Bone marrow (tissue), 2 donors: ENCODE data around the gene CCDC28A.
"Not testable (repeated sequence)": the region's sequence is repeated elsewhere in the genome, so short reads cannot be mapped to it uniquely, and the experiment has no call there.

Experiments used
- DNase-seq, 2 donors: peaks; one replicate each; lab custom pipeline; 2025; lab: John Stamatoyannopoulos, UW

The CCDC28A gene

DNA sequence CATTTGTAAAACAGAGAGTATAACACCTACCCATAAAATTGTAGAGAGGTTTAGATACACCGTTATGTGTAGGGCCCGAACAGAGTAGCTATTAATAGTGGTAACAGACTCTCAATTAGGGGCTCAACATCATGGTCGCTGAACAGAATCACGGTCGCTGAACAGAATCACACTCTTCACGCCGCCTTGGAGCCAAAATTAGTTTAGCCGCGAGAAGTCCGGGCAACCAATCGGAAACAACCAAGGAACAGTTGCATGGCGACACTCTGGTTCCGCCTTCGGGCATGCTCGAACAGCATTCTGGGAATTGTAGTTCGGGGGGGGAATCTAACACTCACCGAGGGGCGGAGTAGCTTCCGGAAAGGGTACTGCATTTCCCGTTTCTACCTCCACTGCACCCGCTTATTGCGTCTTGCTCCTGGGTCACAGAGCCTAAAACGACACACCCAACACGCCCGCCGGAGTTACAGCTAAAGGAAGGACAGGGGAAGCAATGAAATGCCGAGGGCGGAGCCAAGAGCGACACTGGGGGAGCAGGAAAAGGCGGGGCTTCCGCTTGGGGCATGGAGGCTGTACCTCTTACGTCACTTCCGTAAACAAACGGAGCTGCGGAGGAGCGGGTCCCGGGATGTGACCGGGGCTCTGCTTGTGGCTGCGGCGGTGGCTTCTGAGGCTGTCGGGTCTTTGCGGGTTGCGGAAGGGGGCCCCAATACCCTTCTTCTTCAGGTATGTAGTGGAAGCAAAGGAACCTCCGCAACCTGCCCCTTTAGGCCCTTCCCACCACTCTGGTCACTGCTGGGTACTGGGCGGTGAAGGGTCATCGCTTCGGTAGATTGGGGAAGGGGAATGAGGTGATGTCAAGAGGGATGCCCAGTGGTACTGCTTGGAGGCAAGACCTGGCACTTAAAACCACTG is at the start of gene CCDC28A:
Gene CCDC28A (plus strand): TSS at position 593 of the 915 bp plus-strand sequence. CDS start 2,352 bp downstream, outside the sequence.
- DNase-seq = peak; percentile 91 to 97

DNA sequence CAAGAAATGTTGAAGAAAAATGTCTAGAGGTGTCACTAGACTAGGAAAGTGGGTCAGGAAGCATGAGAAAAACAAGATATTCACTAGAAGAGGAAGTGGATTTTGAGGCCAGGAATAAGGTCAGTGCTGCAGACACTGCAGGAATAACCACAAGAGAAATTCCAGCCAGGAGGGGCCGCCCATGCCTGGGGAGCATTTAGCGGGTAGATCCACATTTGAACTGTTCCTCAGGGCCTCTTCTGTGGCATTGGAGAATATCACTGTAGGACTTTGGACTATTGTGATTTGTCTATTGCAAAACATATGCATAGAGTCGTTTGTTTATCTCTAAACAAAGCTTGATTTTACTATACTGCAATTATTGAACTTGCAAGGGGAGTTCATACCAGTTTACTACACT is 49.6 kb upstream of the CCDC28A start:
- DNase-seq = no peak

- DNase-seq = no peak
Measured at GRCh38 chr6:138726066-138726756, 47.4 kb upstream of the CCDC28A start.

- DNase-seq = no peak
Measured at GRCh38 chr6:138726757-138727097, 46.8 kb upstream of the CCDC28A start.

DNA sequence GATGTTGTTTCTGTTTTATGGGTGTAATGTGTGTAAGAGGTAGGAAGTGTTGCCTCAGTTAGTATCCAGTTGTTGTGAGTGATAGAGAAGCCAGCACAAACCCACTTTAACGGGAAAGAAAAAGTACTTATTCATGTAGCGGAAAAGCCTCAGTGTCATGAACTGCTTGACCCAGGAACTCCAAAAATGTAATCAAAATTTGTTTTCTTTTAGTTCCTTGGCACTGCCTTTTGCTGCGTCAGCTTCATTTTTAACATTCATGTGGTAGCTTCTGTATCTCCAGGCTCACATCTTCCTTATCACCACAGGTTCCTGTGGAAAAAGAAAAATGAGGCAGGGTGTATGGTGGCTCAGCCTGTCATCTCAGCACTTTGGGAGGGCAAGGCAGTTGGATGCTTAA is 46.4 kb upstream of the CCDC28A start:
- DNase-seq = no peak

- DNase-seq = peak in 1 of 2 donors; percentile 41
Measured at GRCh38 chr6:138728662-138729061, 44.9 kb upstream of the CCDC28A start.

DNA sequence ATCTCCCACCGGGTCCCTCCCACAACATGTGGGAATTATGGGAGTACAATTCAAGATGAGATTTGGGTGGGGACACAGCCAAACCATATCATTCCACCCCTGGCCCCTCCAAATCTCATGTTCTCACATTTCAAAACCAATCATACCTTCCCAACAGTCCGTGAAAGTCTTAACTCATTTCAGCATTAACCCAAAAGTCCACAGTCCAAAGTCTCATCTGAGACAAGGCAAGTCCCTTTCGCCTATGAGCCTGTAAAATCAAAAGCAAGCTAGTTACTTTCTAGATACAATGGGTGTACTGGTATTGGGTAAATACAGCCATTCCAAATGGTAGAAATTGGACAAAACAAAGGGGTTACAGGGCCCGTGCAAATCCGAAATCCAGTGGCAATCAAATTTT is 43.5 kb upstream of the CCDC28A start:
- not testable (repeated sequence) for DNase-seq

DNA sequence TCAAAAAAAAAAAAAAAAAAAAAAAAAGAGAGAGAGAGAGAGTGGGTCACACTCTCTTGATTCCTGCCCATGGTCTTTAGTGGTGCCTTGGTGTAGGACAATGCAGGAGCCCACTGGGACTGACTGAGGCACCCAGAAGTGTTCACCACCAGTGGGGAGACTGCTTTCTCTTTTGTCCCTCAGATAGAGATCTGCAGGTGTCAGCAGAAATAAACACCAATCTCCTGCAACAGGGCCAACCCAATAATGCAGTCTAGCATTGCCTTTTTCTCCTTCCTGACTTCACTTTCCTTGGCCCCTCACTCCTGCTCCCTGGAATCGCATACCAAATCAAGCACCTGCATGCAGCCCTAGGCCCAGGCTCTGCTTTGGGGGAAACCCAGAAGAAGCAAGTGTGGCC is 39.0 kb upstream of the CCDC28A start:
- DNase-seq = no peak

GRCh38 chr6:138736640-138737039 is 36.9 kb upstream of the CCDC28A start:
- DNase-seq = no peak

DNA sequence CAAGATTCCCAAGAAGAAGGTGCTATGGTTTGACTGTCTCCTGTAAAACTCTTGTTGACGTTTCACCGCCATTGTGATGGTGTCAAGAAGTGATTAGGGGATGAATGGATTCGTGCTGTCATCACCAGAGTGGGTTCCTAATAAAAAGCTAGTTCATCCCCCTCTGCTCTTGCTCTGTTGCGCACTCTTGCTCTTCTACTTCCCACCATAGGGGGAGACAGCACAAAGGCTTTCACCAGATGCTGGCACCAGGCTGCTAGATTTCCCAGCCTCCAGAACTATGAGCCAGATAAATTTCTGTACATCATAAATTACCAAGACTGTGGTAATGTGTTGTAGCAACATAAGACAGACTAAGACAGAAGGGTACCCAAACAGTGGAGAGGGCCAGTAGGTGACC is 21.6 kb upstream of the CCDC28A start:
- no peak for DNase-seq

- DNase-seq = no peak
Measured at GRCh38 chr6:138757136-138757535, 16.4 kb upstream of the CCDC28A start.

GRCh38 chr6:138765896-138766655 is 7.5 kb upstream of the CCDC28A start:
- DNase-seq = peak in 1 of 2 donors; percentile 7

DNA sequence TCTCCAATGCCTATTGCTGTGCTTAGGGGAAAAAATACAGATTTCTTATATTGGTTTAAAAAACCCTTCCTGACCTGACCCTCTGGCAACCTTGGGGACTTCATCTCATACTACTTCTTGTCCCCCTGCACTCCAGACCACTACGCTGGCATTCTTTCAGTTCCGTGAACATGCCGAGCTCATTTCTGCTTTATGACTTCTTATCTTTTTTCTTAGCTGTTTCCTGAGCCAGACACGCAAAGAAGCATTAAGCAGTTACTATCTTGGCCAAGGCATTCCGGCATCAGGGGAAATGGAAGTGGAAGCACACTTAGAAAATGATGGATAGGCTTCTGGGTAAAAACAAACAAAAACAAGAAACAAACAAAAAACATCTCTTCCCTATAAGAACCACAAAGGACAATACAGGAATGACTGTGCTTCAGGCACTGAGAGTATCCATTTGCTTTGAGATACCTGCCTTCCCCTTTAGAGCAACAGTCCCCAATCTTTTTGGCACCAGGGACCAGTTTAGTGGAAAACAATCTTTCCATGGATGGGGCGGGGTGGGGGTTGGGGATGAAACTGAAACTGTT is 4.4 kb upstream of the CCDC28A start:
- DNase-seq = peak in 1 of 2 donors; percentile 49

DNA sequence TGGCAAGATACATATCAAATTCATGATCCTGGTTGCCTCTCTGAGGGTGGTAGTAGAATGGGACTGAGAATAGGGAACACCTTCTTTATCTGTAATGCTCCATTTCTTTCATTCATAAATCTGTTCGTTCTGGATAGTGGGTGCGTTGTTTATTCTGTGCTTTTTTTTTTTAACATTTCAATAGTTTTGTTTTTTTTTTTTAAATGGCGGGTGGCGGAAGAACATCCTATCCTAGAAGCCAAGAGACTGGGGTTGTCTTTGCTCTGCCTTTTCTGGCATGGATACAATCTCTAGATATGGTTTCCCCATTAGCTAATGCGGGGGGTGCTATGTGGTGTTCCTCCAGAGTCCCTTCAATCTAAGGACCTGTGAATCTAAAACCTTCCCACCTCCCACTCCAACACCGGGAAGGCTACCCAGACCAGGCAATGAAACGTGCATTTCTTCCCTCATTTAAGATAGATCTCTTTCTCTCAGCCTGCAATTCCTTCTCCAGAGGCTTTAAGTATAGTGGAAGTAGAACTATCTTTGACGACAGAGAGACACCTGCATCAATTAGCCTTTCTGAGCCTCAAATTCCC is 883 bp upstream of the CCDC28A start:
- DNase-seq = no peak

GRCh38 chr6:138774370-138774769 is 801 bp downstream of the CCDC28A start:
- no peak for DNase-seq

DNA sequence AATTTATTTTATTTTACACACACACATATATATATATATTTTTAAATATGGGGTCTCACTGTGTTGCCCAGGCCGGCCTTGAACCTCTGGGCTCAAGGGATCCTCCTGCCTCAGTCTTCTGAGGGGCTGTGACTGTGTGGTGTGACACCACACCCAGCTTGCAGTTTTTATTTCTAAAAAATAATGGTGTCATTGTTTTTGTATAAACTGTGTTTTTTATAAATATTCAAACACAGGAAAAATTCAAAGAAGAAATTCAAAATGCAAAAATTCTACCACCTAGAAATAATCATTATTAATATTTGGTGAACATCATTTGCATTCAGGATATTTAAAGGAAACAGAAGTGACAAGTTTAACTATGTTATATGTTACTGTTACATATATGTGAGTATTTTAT is 3.1 kb downstream of the CCDC28A start:
- no peak for DNase-seq

DNA sequence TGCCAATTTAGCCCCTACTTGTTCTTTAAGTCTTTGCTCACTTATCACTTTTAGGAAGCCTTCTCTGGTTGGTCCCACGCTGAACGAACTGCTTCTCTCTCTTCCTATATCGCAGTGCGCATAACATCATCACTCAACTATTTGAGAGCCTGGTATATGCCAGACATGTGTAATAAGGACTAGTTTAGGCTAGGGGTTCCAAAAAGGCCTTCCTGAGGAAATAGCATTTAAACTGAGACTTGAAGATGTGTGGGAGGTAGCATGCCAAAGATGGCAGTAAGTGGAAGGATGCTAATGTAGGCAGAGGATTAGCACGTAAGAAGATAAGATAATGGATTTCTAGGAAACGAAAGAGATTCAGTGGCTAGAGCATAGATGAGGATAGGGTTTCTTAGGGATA is 4.8 kb downstream of the CCDC28A start:
- no peak for DNase-seq

- no peak for DNase-seq
Measured at GRCh38 chr6:138782243-138782642, 8.7 kb downstream of the CCDC28A start.

DNA sequence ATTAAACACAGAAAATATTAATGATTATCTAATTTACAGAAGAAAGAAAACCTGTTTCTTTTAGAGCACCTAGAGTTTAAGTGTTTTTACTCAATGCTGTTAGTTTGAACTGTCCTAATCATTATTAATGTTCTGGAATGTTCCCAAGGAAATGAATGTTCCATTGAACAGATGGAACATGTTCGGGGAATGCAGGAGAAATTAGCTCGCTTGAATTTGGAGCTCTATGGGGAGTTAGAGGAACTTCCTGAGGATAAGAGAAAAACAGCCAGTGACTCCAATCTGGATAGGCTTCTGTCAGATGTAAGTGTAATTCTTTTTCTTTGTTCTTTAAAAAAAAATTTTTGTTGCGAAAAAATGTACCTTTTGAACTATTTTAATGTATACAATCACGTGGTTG is 11.5 kb downstream of the CCDC28A start:
- no peak for DNase-seq

DNA sequence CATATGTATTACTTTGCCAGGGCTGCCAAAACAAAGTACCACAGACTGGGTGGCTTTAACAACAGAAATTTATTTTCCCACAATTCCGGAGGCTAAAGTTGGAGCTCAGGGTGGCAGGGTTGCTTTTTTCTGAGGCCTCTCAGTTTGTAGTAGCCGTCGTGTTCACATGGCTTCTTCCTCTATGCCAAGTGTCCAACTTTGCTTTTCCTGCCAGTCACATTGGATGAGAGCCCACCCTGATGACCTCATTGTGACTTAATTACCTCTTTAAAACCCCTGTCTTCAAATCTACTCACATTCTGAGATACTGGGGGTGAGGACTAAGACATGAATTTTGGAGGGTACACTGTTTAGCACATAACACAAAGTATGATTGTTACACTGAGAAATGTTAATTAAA is 12.4 kb downstream of the CCDC28A start:
- DNase-seq = no peak

DNA sequence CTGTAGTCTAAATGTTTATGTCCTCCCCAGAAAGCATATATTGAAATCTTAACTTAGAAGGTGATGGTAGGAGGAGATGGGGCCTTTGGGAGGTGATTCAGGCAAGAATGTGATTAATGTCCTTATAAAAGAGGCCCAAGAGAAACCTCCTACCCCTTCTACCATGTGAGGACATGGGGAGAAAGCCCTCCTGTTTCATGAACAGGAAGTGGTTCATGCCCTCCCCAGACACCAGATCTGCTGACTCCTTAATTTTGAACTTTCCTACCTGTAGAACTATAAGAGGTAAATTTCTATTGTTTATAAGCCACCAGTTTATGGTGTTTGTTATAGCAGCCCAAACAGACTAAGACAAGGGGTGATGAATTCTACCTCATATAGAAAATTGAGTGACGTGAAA is 13.6 kb downstream of the CCDC28A start:
- no peak for DNase-seq
